ENCODE measurements around the gene ZDHHC17. TPM values are rescaled to one million over a fixed set of nuclear protein-coding genes. Genes with fewer than 3 reads are reported as not detected.

Gene ZDHHC17
- total RNA-seq, 4 donors from 2014 or later = 48.5 to 365 (median 102) TPM

DNA sequence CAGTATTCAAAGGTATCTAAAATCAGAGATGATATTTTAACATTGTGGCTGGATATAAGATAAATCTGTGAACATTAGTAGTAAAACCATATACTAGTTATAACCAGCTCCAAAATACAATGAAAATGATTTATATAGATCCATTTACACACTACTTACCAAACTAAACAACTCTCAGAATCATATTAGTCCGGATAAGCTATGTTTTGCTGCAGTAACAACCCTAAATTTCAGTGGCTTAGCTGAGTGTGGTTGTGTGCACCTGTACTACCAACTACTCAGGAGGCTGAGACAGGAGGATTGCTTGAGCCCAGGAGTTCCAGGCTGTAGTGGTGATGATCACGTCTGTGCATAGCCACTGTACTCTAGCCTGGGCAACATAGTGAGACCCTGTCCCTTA lies 23.8 kb downstream of the ZDHHC17 start:
- Histone ChIP-seq H3K9me3 (no peaks in the 10 kb centered on the region), H3K4me1 (peaks cover 0 to under 1% of the 10 kb centered on the region in 2 donors), H3K27ac (no peak overlapping the region), H3K36me3 (no peaks in the 10 kb centered on the region), H3K27me3 (no peaks in the 10 kb centered on the region), H3K4me3 (no peak overlapping the region)
- intact Hi-C loops (cut with DNase I; ENCODE audit: low total_unique reads) = no loop called here
- TF ChIP-seq CTCF (IDR thresholded peaks at IDR 0.05) (no peak), POLR2A (IDR thresholded peaks at IDR 0.05) (no peak)
- DNase-seq = no peak

- TF ChIP-seq POLR2A (IDR thresholded peaks at IDR 0.05) = no peak
- no peak for TF ChIP-seq CTCF (IDR thresholded peaks at IDR 0.05)
- no peaks in the 10 kb centered on the region for H3K27me3 ChIP-seq
- intact Hi-C loops (cut with DNase I; ENCODE audit: low total_unique reads) = loop anchor here (5.0 kb wide), 1 partner anchor 167 kb away; no protein-coding TSS in a partner anchor
Measured at GRCh38 chr12:76789335-76790050, 25.6 kb downstream of the ZDHHC17 start.

GRCh38 chr12:76790564-76791552 lies 26.9 kb downstream of the ZDHHC17 start:
- no peaks in the 10 kb centered on the region for H3K27me3 ChIP-seq
- H3K4me3 ChIP-seq = no peak overlapping the region
- DNase-seq = no peak
- no peaks in the 10 kb centered on the region for H3K36me3 ChIP-seq
- intact Hi-C loops (cut with DNase I; ENCODE audit: low total_unique reads) = loop anchor here (5.0 kb wide), 1 partner anchor 169 kb away; no protein-coding TSS in a partner anchor
- H3K4me1 ChIP-seq = no peaks in the 10 kb centered on the region
- H3K27ac ChIP-seq = peak overlapping the region; percentile 19 to 54
- TF ChIP-seq CTCF (IDR thresholded peaks at IDR 0.05) (peak; percentile 62 to 75 (median 70)), POLR2A (IDR thresholded peaks at IDR 0.05) (no peak)
- H3K9me3 ChIP-seq = no peaks in the 10 kb centered on the region

More at GRCh38 chr12:76789335-76790050, 25.6 kb downstream of the ZDHHC17 start:
- Histone ChIP-seq H3K27ac (peak overlapping the region in 1 of 2 donors; percentile 54), H3K4me3 (no peak overlapping the region), H3K36me3 (no peaks in the 10 kb centered on the region), H3K9me3 (no peaks in the 10 kb centered on the region), H3K4me1 (no peaks in the 10 kb centered on the region)
- DNase-seq = no peak

- intact Hi-C loops (cut with DNase I; ENCODE audit: low total_unique reads) = loop anchor here (5.0 kb wide), 1 partner anchor 171 kb away; no protein-coding TSS in a partner anchor
- no peaks in the 10 kb centered on the region for H3K9me3 ChIP-seq
- H3K27ac ChIP-seq = no peak overlapping the region
- no peaks in the 10 kb centered on the region for H3K4me1 ChIP-seq
- no peaks in the 10 kb centered on the region for H3K36me3 ChIP-seq
- H3K4me3 ChIP-seq = no peak overlapping the region
- no peak for TF ChIP-seq CTCF (IDR thresholded peaks at IDR 0.05)
- TF ChIP-seq POLR2A (IDR thresholded peaks at IDR 0.05) = no peak
- no peaks in the 10 kb centered on the region for H3K27me3 ChIP-seq
- DNase-seq = no peak
Measured at GRCh38 chr12:76792828-76793227, 28.9 kb downstream of the ZDHHC17 start.

All from uterus (tissue), 4 donors.